CD14-positive monocyte (primary cell): ENCODE measurements around the gene ENPP4. TPM values are rescaled to one million over a fixed set of nuclear protein-coding genes. Genes with fewer than 3 reads are reported as not detected.

Source experiments
- DNase-seq, 3 donors: peaks; one replicate each; pipeline ENCODE4 v3.0.0-alpha.2; 2011 to 2022
- H2AFZ ChIP-seq: 2 replicates; pipeline ENCODE4 v1.6.0; 2012; ENCODE audit warnings: mild to moderate bottlenecking, low read depth, low read length, inconsistent platforms; ENCODE audit not compliant: insufficient read depth, poor library complexity, severe bottlenecking
- H3K27ac ChIP-seq, 2 donors: 1 replicate in 1 of 2; 2 replicates in 1 of 2; pipeline ENCODE4 v1.5.1; 2012 to 2013; ENCODE audit warnings: low read length in 2 of 2, control low read depth in 1 of 2, inconsistent platforms in 1 of 2, low read depth in 1 of 2, mild to moderate bottlenecking in 1 of 2
- H3K27me3 ChIP-seq, 2 donors: one replicate each; pipeline versions ENCODE4 v1.6.0 to v1.6.1; 2011 to 2013; ENCODE audit warnings: low read length in 2 of 2; ENCODE audit not compliant: control insufficient read depth in 2 of 2, insufficient read depth in 2 of 2
- H3K36me3 ChIP-seq, 2 donors: replicated peaks in 1 of 2; 1 replicate in 1 of 2; 2 replicates in 1 of 2; pipeline versions ENCODE4 v1.5.1 to v1.6.1; 2012 to 2013; ENCODE audit warnings: low read length in 2 of 2, control low read depth in 1 of 2, inconsistent platforms in 1 of 2, mild to moderate bottlenecking in 1 of 2; ENCODE audit not compliant: insufficient read depth in 2 of 2, control insufficient read depth in 1 of 2
- H3K4me1 ChIP-seq, 2 donors: 1 replicate in 1 of 2; 2 replicates in 1 of 2; pipeline versions ENCODE4 v1.5.1 to v1.6.1; 2012 to 2013; ENCODE audit warnings: low read length in 2 of 2, control low read depth in 1 of 2, inconsistent platforms in 1 of 2, mild to moderate bottlenecking in 1 of 2, moderate library complexity in 1 of 2; ENCODE audit not compliant: insufficient read depth in 2 of 2, control insufficient read depth in 1 of 2
- H3K4me2 ChIP-seq: replicated peaks from 2 replicates; pipeline ENCODE3; 2012; ENCODE audit warnings: low read length, moderate library complexity, mild to moderate bottlenecking; ENCODE audit not compliant: poor library complexity, severe bottlenecking; ENCODE audit errors: extremely low read depth
- H3K4me3 ChIP-seq, 3 experiments: fragments of 200-600 bp in 1 of 3; sonication (generic) in 1 of 3; replicated peaks in 1 of 3; 1 replicate in 2 of 3; 2 replicates in 1 of 3; pipeline ENCODE4 v1.5.1; 2011 to 2013; ENCODE audit warnings: low read length in 3 of 3, mild to moderate bottlenecking in 3 of 3, control low read depth in 2 of 3, low read depth in 2 of 3, inconsistent platforms in 1 of 3, moderate library complexity in 1 of 3
- H3K79me2 ChIP-seq: 2 replicates; pipeline ENCODE4 v1.6.0; 2012; ENCODE audit warnings: mild to moderate bottlenecking, control low read depth, inconsistent platforms, low read length, moderate library complexity; ENCODE audit not compliant: insufficient read depth
- H3K9ac ChIP-seq: 2 replicates; pipeline ENCODE4 v1.6.0; 2017; ENCODE audit warnings: low read length, mild to moderate bottlenecking; ENCODE audit not compliant: insufficient read depth, poor library complexity, severe bottlenecking
- H3K9me3 ChIP-seq, 2 donors: replicated peaks in 1 of 2; 1 replicate in 1 of 2; 2 replicates in 1 of 2; pipeline versions ENCODE4 v1.5.1 to v1.6.1; 2012 to 2013; ENCODE audit warnings: low read length in 2 of 2, control low read depth in 1 of 2; ENCODE audit not compliant: control insufficient read depth in 1 of 2, insufficient read depth in 1 of 2
- H4K20me1 ChIP-seq: 2 replicates; pipeline ENCODE4 v1.6.0; 2012; ENCODE audit warnings: mild to moderate bottlenecking, low read length, control low read depth, moderate library complexity; ENCODE audit not compliant: insufficient read depth
- H3K27ac Mint-ChIP-seq, 7 donors: one replicate each; pipeline ENCODE4 v1.8.0; 2020; ENCODE audit warnings: mild to moderate bottlenecking in 7 of 7, mixed read lengths in 7 of 7, moderate library complexity in 6 of 7, inconsistent platforms in 2 of 7
- H3K27me3 Mint-ChIP-seq, 3 donors: one replicate each; pipeline ENCODE4 v1.8.0; 2021 to 2022; ENCODE audit warnings: low read depth in 3 of 3, mild to moderate bottlenecking in 3 of 3, mixed read lengths in 3 of 3, moderate library complexity in 3 of 3, inconsistent platforms in 1 of 3
- H3K36me3 Mint-ChIP-seq, 2 donors: one replicate each; pipeline ENCODE4 v1.8.0; 2020; ENCODE audit warnings: mixed read lengths in 2 of 2, inconsistent platforms in 1 of 2, mild to moderate bottlenecking in 1 of 2
- H3K4me1 Mint-ChIP-seq: one replicate; pipeline ENCODE4 v1.8.0; 2020; ENCODE audit warnings: mild to moderate bottlenecking, mixed read lengths
- H3K4me3 Mint-ChIP-seq, 2 donors: one replicate each; pipeline ENCODE4 v1.8.0; 2020; ENCODE audit warnings: mild to moderate bottlenecking in 2 of 2, mixed read lengths in 2 of 2, moderate library complexity in 1 of 2
- H3K9me3 Mint-ChIP-seq, 7 donors: one replicate each; pipeline ENCODE4 v1.8.0; 2020 to 2022; ENCODE audit warnings: mixed read lengths in 7 of 7, mild to moderate bottlenecking in 6 of 7, moderate library complexity in 6 of 7, inconsistent platforms in 2 of 7
- intact Hi-C, 2 donors: fragments of 100-400 bp; cut with micrococcal nuclease; formaldehyde crosslinking; loops; one replicate each; pipeline versions ENCODE4 v1.15.0 to v1.15.1; 2023
- polyA plus RNA-seq, 3 donors: library from polyadenylated mRNA; depleted of rRNA in 1 of 3; unstranded in 2 of 3; stranded (reverse) in 1 of 3; fragments of 300-500 nt in 2 of 3; fragments of >200 nt in 1 of 3; fragmentation: Illumina TruSeq in 2 of 3; gene quantifications; 1 replicate in 2 of 3; 2 replicates in 1 of 3; pipeline ENCODE4 v1.2.3, GENCODE V29; 2012 to 2021
- TF ChIP-seq, protein P1 (sequence below): fragments of 200-600 bp; IDR thresholded peaks from one replicate; pipeline ENCODE4 v1.8.0; 2022; ENCODE audit warnings: antibody characterized with exemption, mild to moderate bottlenecking

Gene ENPP4
- polyA plus RNA-seq, 3 donors = 1.1 to 1.7 (median 1.3) TPM

DNA sequence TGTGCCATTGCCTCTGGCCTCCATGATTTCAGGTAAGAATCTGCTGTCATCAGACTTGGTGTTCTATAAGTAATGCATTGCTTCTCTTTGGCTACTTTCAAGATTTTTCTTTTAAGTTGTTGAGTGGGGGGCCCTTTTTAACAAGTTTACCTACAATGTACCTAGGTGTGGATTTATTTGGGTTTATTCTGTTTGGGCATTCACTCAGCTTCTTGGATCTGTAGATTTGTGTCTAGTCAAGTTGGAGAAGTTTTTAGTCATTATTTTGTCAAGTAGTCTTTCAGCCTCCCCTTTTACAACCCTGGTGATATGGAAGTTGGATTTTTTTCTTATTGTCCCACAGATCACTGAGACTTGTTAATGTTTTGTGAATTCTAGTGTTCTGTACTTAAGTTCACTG is 26.9 kb downstream of the ENPP4 start:
- Histone ChIP-seq H3K9ac (no peak overlapping the region), H2AFZ (no peak overlapping the region), H3K4me2 (no peak overlapping the region), H3K36me3 (no peaks in the 10 kb centered on the region), H3K27me3 (no peaks in the 10 kb centered on the region), H4K20me1 (no peaks in the 10 kb centered on the region), H3K4me1 (no peaks in the 10 kb centered on the region), H3K79me2 (no peaks in the 10 kb centered on the region), H3K4me3 (no peak overlapping the region), H3K9me3 (no peaks in the 10 kb centered on the region), H3K27ac (no peak overlapping the region)
- H3K4me1 Mint-ChIP-seq = no peaks in the 10 kb centered on the region
- DNase-seq = no peak
- H3K27ac Mint-ChIP-seq = no peak overlapping the region
- no peak overlapping the region for H3K4me3 Mint-ChIP-seq
- no peaks in the 10 kb centered on the region for H3K36me3 Mint-ChIP-seq
- peaks cover 0 to 7% (median 2%) of the 10 kb centered on the region in 7 donors for H3K9me3 Mint-ChIP-seq
- H3K27me3 Mint-ChIP-seq = peaks cover 0 to 3% (median 1%) of the 10 kb centered on the region in 3 donors
- intact Hi-C loops = no loop called here
- TF ChIP-seq, protein P1, sequence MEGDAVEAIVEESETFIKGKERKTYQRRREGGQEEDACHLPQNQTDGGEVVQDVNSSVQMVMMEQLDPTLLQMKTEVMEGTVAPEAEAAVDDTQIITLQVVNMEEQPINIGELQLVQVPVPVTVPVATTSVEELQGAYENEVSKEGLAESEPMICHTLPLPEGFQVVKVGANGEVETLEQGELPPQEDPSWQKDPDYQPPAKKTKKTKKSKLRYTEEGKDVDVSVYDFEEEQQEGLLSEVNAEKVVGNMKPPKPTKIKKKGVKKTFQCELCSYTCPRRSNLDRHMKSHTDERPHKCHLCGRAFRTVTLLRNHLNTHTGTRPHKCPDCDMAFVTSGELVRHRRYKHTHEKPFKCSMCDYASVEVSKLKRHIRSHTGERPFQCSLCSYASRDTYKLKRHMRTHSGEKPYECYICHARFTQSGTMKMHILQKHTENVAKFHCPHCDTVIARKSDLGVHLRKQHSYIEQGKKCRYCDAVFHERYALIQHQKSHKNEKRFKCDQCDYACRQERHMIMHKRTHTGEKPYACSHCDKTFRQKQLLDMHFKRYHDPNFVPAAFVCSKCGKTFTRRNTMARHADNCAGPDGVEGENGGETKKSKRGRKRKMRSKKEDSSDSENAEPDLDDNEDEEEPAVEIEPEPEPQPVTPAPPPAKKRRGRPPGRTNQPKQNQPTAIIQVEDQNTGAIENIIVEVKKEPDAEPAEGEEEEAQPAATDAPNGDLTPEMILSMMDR = no peak

DNA sequence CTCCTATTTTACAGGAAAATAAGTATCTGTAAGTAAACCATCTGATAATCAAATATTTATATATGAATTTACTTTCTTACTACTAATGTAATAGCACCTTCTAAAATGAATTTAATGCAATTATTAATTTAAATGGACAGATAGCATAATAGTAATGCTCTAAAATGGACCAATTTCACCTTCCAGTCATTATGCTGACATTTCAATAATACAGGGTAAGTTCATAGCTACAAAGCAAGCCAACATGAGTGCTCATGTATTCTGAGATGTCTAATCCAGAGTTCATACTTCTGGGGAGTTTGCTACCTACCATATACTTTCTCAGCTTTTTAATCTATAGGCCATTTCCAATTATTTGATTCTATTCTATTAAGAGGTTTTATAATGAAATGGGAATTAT is 29.4 kb downstream of the ENPP4 start:
- no peaks in the 10 kb centered on the region for H3K27me3 ChIP-seq
- Mint-ChIP-seq H3K27me3 (peaks cover 0 to 3% (median 1%) of the 10 kb centered on the region in 3 donors), H3K36me3 (no peaks in the 10 kb centered on the region), H3K4me3 (no peak overlapping the region), H3K9me3 (peaks cover 0 to 7% (median 2%) of the 10 kb centered on the region in 7 donors), H3K4me1 (no peaks in the 10 kb centered on the region), H3K27ac (no peak overlapping the region)
- no peaks in the 10 kb centered on the region for H3K9me3 ChIP-seq
- no peak overlapping the region for H3K4me2 ChIP-seq
- no peak overlapping the region for H3K9ac ChIP-seq
- DNase-seq = no peak
- intact Hi-C loops = no loop called here
- H4K20me1 ChIP-seq = no peaks in the 10 kb centered on the region
- H3K79me2 ChIP-seq = no peaks in the 10 kb centered on the region
- H3K4me1 ChIP-seq = no peaks in the 10 kb centered on the region
- H3K27ac ChIP-seq = no peak overlapping the region
- no peaks in the 10 kb centered on the region for H3K36me3 ChIP-seq
- H2AFZ ChIP-seq = no peak overlapping the region
- no peak overlapping the region for H3K4me3 ChIP-seq
- TF ChIP-seq, protein P1 = no peak
